CD4-positive, alpha-beta T cell (primary cell): ENCODE results near the gene EVPL. TPM values are rescaled to one million over a fixed set of nuclear protein-coding genes. Genes with fewer than 3 reads are reported as not detected.
"Not testable (repeated sequence)": the region's sequence is repeated elsewhere in the genome, so short reads cannot be mapped to it uniquely, and the experiment has no call there.

Experiments
- ATAC-seq: fragments of 200-7000 bp; cut with Tn5 transposase; one replicate; pipeline ENCODE4 v1.10.0; 2022; ENCODE audit warnings: mild to moderate bottlenecking; ENCODE audit not compliant: poor library complexity
- CTCF ChIA-PET: fragments of 350-600 bp; sonication (Branson Sonifier 250); formaldehyde crosslinking; loops from one replicate; lab custom pipeline; 2021; ENCODE audit warnings: antibody characterized with exemption, inconsistent platforms; lab: Charles Lee
- POLR2A ChIA-PET: fragments of 350-600 bp; sonication (Branson Sonifier 250); formaldehyde crosslinking; loops from one replicate; lab custom pipeline; 2021; ENCODE audit warnings: antibody characterized with exemption, inconsistent platforms; lab: Charles Lee
- DNase-seq, 14 experiments: peaks; one replicate each; pipeline ENCODE4 v3.0.0-alpha.2; 2013 to 2020; ENCODE audit warnings: mixed read lengths in 2 of 14
- H3K27ac ChIP-seq, 2 donors: one replicate each; pipeline versions ENCODE4 v1.5.1 to v1.7.0; 2013; ENCODE audit warnings: low read length in 2 of 2, low read depth in 1 of 2, mild to moderate bottlenecking in 1 of 2
- H3K27me3 ChIP-seq, 2 experiments: 1 replicate in 1 of 2; 2 replicates in 1 of 2; pipeline versions ENCODE4 v1.6.1 to v1.7.0; 2013; ENCODE audit warnings: low read length in 2 of 2, control low read depth in 1 of 2, mild to moderate bottlenecking in 1 of 2, moderate library complexity in 1 of 2; ENCODE audit not compliant: insufficient read depth in 2 of 2, control insufficient read depth in 1 of 2
- H3K36me3 ChIP-seq: one replicate; pipeline ENCODE4 v1.6.1; 2013; ENCODE audit warnings: low read length, control low read depth; ENCODE audit not compliant: insufficient read depth
- H3K4me1 ChIP-seq: one replicate; pipeline ENCODE4 v1.6.1; 2013; ENCODE audit warnings: low read length, control low read depth; ENCODE audit not compliant: insufficient read depth
- H3K4me3 ChIP-seq: one replicate; pipeline ENCODE4 v1.5.1; 2013; ENCODE audit warnings: mild to moderate bottlenecking, low read length, moderate library complexity
- H3K9me3 ChIP-seq, 2 experiments: 1 replicate in 1 of 2; 2 replicates in 1 of 2; pipeline versions ENCODE4 v1.6.1 to v1.7.0; 2013; ENCODE audit warnings: low read length in 2 of 2, mild to moderate bottlenecking in 2 of 2, control low read depth in 1 of 2, moderate library complexity in 1 of 2; ENCODE audit not compliant: control insufficient read depth in 1 of 2, insufficient read depth in 1 of 2
- H3K27ac Mint-ChIP-seq: one replicate; pipeline ENCODE4 v1.8.0; 2020; ENCODE audit warnings: mixed read lengths
- H3K27me3 Mint-ChIP-seq: one replicate; pipeline ENCODE4 v1.8.0; 2021; ENCODE audit warnings: mixed read lengths
- H3K36me3 Mint-ChIP-seq: one replicate; pipeline ENCODE4 v1.8.0; 2021; ENCODE audit warnings: low read depth, mixed read lengths
- H3K4me1 Mint-ChIP-seq: one replicate; pipeline ENCODE4 v1.8.0; 2021; ENCODE audit warnings: low read depth, mixed read lengths
- H3K4me3 Mint-ChIP-seq: one replicate; pipeline ENCODE4 v1.8.0; 2020; ENCODE audit warnings: mild to moderate bottlenecking, mixed read lengths
- H3K9me3 Mint-ChIP-seq: one replicate; pipeline ENCODE4 v1.8.0; 2020; ENCODE audit warnings: mixed read lengths
- CTCF ChIP-seq: fragments of 200-600 bp; IDR thresholded peaks from one replicate; pipeline ENCODE4 v1.8.0; 2022; ENCODE audit warnings: antibody characterized with exemption, mild to moderate bottlenecking
- intact Hi-C, 2 experiments: fragments of 100-400 bp; cut with DNase I in 1 of 2; cut with micrococcal nuclease in 1 of 2; formaldehyde crosslinking; loops; one replicate each; pipeline versions ENCODE4 v1.15.1 to v1.9.0; 2023 to 2025; cut with DNase I, micrococcal nuclease
- total RNA-seq, 174 experiments: library from RNA in 2 of 174; stranded (reverse) in 2 of 174; gene quantifications; one replicate each; pipeline ENCODE4 v1.2.3 and lab custom pipeline; 2021 to 2026

Gene EVPL
- total RNA-seq, 2 experiments from 2014 or later, result 0.14 to 0.38 TPM

- Mint-ChIP-seq H3K9me3 (no peaks in the 10 kb centered on the region), H3K27ac (peak overlapping the region; percentile 64), H3K36me3 (peaks cover 44% of the 10 kb centered on the region), H3K27me3 (no peaks in the 10 kb centered on the region), H3K4me1 (peaks cover 59% of the 10 kb centered on the region), H3K4me3 (peak overlapping the region; percentile 80)
- no peak overlapping the region for H3K27ac ChIP-seq
- H3K27me3 ChIP-seq, result no peaks in the 10 kb centered on the region
- intact Hi-C loops, result no loop called here
- no peak for TF ChIP-seq CTCF
- no peaks in the 10 kb centered on the region for H3K9me3 ChIP-seq
- H3K4me1 ChIP-seq, result peaks cover 19% of the 10 kb centered on the region
- POLR2A ChIA-PET, result no interaction called here
- DNase-seq (no peak), ATAC-seq (no peak)
- H3K36me3 ChIP-seq, result peaks cover 5% of the 10 kb centered on the region
- H3K4me3 ChIP-seq, result no peak overlapping the region
- CTCF ChIA-PET, result no interaction called here
These were observed 50.8 kb downstream of the EVPL start for GRCh38 chr17:75976175-75976848.

GRCh38 chr17:75975757-75976174 lies 51.3 kb downstream of the EVPL start:
- no peak overlapping the region for H3K4me3 Mint-ChIP-seq
- Histone ChIP-seq H3K27me3 (no peaks in the 10 kb centered on the region), H3K27ac (no peak overlapping the region), H3K9me3 (no peaks in the 10 kb centered on the region), H3K4me3 (no peak overlapping the region), H3K36me3 (peaks cover 5% of the 10 kb centered on the region), H3K4me1 (peaks cover 19% of the 10 kb centered on the region)
- ATAC-seq (no peak), DNase-seq (no peak)
- H3K27me3 Mint-ChIP-seq, result no peaks in the 10 kb centered on the region
- ChIA-PET CTCF (no interaction called here), POLR2A (no interaction called here)
- H3K27ac Mint-ChIP-seq, result no peak overlapping the region
- H3K4me1 Mint-ChIP-seq, result peaks cover 57% of the 10 kb centered on the region
- H3K9me3 Mint-ChIP-seq, result no peaks in the 10 kb centered on the region
- intact Hi-C loops, result no loop called here
- TF ChIP-seq CTCF, result no peak
- H3K36me3 Mint-ChIP-seq, result peaks cover 46% of the 10 kb centered on the region

GRCh38 chr17:75975187-75975586 lies 51.9 kb downstream of the EVPL start:
- H3K27me3 ChIP-seq, CTCF ChIA-PET, intact Hi-C loops, H3K36me3 ChIP-seq, H3K9me3 ChIP-seq, H3K4me3 Mint-ChIP-seq, H3K27ac ChIP-seq, POLR2A ChIA-PET, H3K27me3 Mint-ChIP-seq, ATAC-seq, H3K9me3 Mint-ChIP-seq, H3K4me3 ChIP-seq, H3K27ac Mint-ChIP-seq, DNase-seq: not testable (repeated sequence)
- Mint-ChIP-seq H3K4me1 (peaks cover 51% of the 10 kb centered on the region), H3K36me3 (peaks cover 52% of the 10 kb centered on the region)
- peaks cover 17% of the 10 kb centered on the region for H3K4me1 ChIP-seq

GRCh38 chr17:75970626-75971025 lies 56.5 kb downstream of the EVPL start:
- POLR2A ChIA-PET, result no interaction called here
- Histone ChIP-seq H3K9me3 (no peaks in the 10 kb centered on the region), H3K36me3 (peaks cover 5% of the 10 kb centered on the region), H3K4me1 (peaks cover 3% of the 10 kb centered on the region), H3K27ac (no peak overlapping the region), H3K4me3 (no peak overlapping the region), H3K27me3 (no peaks in the 10 kb centered on the region)
- DNase-seq, result no peak
- CTCF ChIA-PET, result no interaction called here
- Mint-ChIP-seq H3K27me3 (no peaks in the 10 kb centered on the region), H3K27ac (no peak overlapping the region), H3K4me3 (no peak overlapping the region), H3K36me3 (peaks cover 41% of the 10 kb centered on the region), H3K4me1 (peaks cover 20% of the 10 kb centered on the region), H3K9me3 (no peaks in the 10 kb centered on the region)
- no peak for TF ChIP-seq CTCF
- intact Hi-C loops, result no loop called here
- no peak for ATAC-seq
